GM21390 (cell line): ENCODE data around the gene TMTC4.
"Not testable (repeated sequence)": the region's sequence is repeated elsewhere in the genome, so short reads cannot be mapped to it uniquely, and the experiment has no call there.

Experiments
- ATAC-seq: cut with Tn5 transposase; IDR thresholded peaks from one replicate; pipeline ENCODE4 v1.9.1; 2021; ENCODE audit not compliant: unreplicated experiment

The TMTC4 gene

GRCh38 chr13:100589178-100589725 lies 85.3 kb downstream of the TMTC4 start:
- ATAC-seq, result no peak

- ATAC-seq, result peak; percentile 95
Measured at GRCh38 chr13:100588331-100589177, 86.0 kb downstream of the TMTC4 start, which contains the start of gene GGACT. Gene GGACT (minus strand): TSS chr13:100588789. CDS start chr13:100532591, 56,198 bp downstream.

- ATAC-seq, result no peak
Measured at GRCh38 chr13:100584896-100585295, 89.7 kb downstream of the TMTC4 start.

- no peak for ATAC-seq
Measured at GRCh38 chr13:100581504-100581903, 93.1 kb downstream of the TMTC4 start.

GRCh38 chr13:100581030-100581429 lies 93.6 kb downstream of the TMTC4 start:
- ATAC-seq, result no peak

- no peak for ATAC-seq
Measured at GRCh38 chr13:100580045-100580444, 94.5 kb downstream of the TMTC4 start.

GRCh38 chr13:100577239-100577638 lies 97.4 kb downstream of the TMTC4 start:
- not testable (repeated sequence) for ATAC-seq

- peak; percentile 95 for ATAC-seq
Measured at GRCh38 chr13:100573121-100573520, 101.5 kb downstream of the TMTC4 start.

- ATAC-seq, result no peak
Measured at GRCh38 chr13:100566543-100566942, 108.1 kb downstream of the TMTC4 start.

- no peak for ATAC-seq
Measured at GRCh38 chr13:100565286-100565685, 109.3 kb downstream of the TMTC4 start.

GRCh38 chr13:100564444-100565223 lies 110.0 kb downstream of the TMTC4 start:
- ATAC-seq, result no peak

GRCh38 chr13:100563779-100564178 lies 110.8 kb downstream of the TMTC4 start:
- ATAC-seq, result no peak

GRCh38 chr13:100561599-100562204 lies 112.9 kb downstream of the TMTC4 start:
- ATAC-seq, result no peak

- ATAC-seq, result no peak
Measured at GRCh38 chr13:100561158-100561499, 113.5 kb downstream of the TMTC4 start.

GRCh38 chr13:100560498-100561157 lies 114.0 kb downstream of the TMTC4 start:
- no peak for ATAC-seq

GRCh38 chr13:100559886-100560285 lies 114.7 kb downstream of the TMTC4 start:
- ATAC-seq, result no peak
